ENCODE results near the gene KIF5B. TPM values are rescaled to one million over a fixed set of nuclear protein-coding genes. Genes with fewer than 3 reads are reported as not detected.
A peak's percentile ranks its signal among the peaks of the same experiment; 100 is the strongest.
"Not testable (repeated sequence)": the region's sequence is repeated elsewhere in the genome, so short reads cannot be mapped to it uniquely, and the experiment has no call there.

KIF5B gene
- total and polyA plus RNA-seq, 5 donors from 2014 or later: 20.9 to 69.0 (median 26.6) TPM

- DNase-seq (no peak), ATAC-seq (ENCODE audit: low read depth in 2 of 2) (no peak)
- Mint-ChIP-seq H3K4me1 (peaks cover 0 to 6% (median 3%) of the 10 kb centered on the region in 4 donors), H3K9me3 (peaks cover 0 to 3% (median 0%) of the 10 kb centered on the region in 7 donors), H3K36me3 (peaks cover 3% of the 10 kb centered on the region), H3K27ac (no peak overlapping the region), H3K27me3 (no peaks in the 10 kb centered on the region), H3K4me3 (no peak overlapping the region)
- Histone ChIP-seq H3K36me3 (ENCODE audit: control insufficient read depth, insufficient read depth, low read length) (no peaks in the 10 kb centered on the region), H3K4me3 (ENCODE audit: low read depth, low read length) (no peak overlapping the region), H3K4me1 (ENCODE audit: control insufficient read depth, insufficient read depth, low read length, poor library complexity, severe bottlenecking) (no peaks in the 10 kb centered on the region), H3K27ac (ENCODE audit: insufficient read depth, low read length, poor library complexity, severe bottlenecking) (no peak overlapping the region), H3K9me3 (ENCODE audit: control insufficient read depth in 2 of 2, low read length in 2 of 2) (no peaks in the 10 kb centered on the region), H3K27me3 (ENCODE audit: control insufficient read depth, insufficient read depth, low read length) (no peaks in the 10 kb centered on the region)
Measured at GRCh38 chr10:31990937-31991336, 65.3 kb downstream of the KIF5B start.

GRCh38 chr10:31987786-31988185 lies 68.4 kb downstream of the KIF5B start:
- H3K9me3 ChIP-seq (ENCODE audit: control insufficient read depth in 2 of 2, low read length in 2 of 2); DNase-seq; H3K27ac ChIP-seq (ENCODE audit: insufficient read depth, low read length, poor library complexity, severe bottlenecking); H3K36me3 ChIP-seq (ENCODE audit: control insufficient read depth, insufficient read depth, low read length); H3K4me3 Mint-ChIP-seq; ATAC-seq (ENCODE audit: low read depth in 2 of 2); H3K27me3 Mint-ChIP-seq; H3K4me3 ChIP-seq (ENCODE audit: low read depth, low read length); H3K9me3 Mint-ChIP-seq; H3K36me3 Mint-ChIP-seq; H3K27ac Mint-ChIP-seq; H3K27me3 ChIP-seq (ENCODE audit: control insufficient read depth, insufficient read depth, low read length); H3K4me1 Mint-ChIP-seq; H3K4me1 ChIP-seq (ENCODE audit: control insufficient read depth, insufficient read depth, low read length, poor library complexity, severe bottlenecking): not testable (repeated sequence)

GRCh38 chr10:31982111-31982510 lies 74.1 kb downstream of the KIF5B start:
- Histone ChIP-seq H3K9me3 (ENCODE audit: control insufficient read depth in 2 of 2, low read length in 2 of 2) (peaks cover 0 to 3% of the 10 kb centered on the region in 2 experiments), H3K36me3 (ENCODE audit: control insufficient read depth, insufficient read depth, low read length) (no peaks in the 10 kb centered on the region), H3K27ac (ENCODE audit: insufficient read depth, low read length, poor library complexity, severe bottlenecking) (no peak overlapping the region), H3K4me3 (ENCODE audit: low read depth, low read length) (no peak overlapping the region), H3K27me3 (ENCODE audit: control insufficient read depth, insufficient read depth, low read length) (no peaks in the 10 kb centered on the region), H3K4me1 (ENCODE audit: control insufficient read depth, insufficient read depth, low read length, poor library complexity, severe bottlenecking) (peaks cover 9% of the 10 kb centered on the region)
- H3K9me3 Mint-ChIP-seq: peaks cover 0 to 4% (median 2%) of the 10 kb centered on the region in 7 donors
- H3K27ac Mint-ChIP-seq: no peak overlapping the region
- H3K27me3 Mint-ChIP-seq: peaks cover 5% of the 10 kb centered on the region
- ATAC-seq (ENCODE audit: low read depth in 2 of 2): no peak
- no peak overlapping the region for H3K4me3 Mint-ChIP-seq
- DNase-seq: no peak
- peaks cover 6 to 11% (median 8%) of the 10 kb centered on the region in 4 donors for H3K4me1 Mint-ChIP-seq
- no peaks in the 10 kb centered on the region for H3K36me3 Mint-ChIP-seq

- Mint-ChIP-seq H3K36me3 (no peaks in the 10 kb centered on the region), H3K4me1 (peaks cover 9 to 21% (median 11%) of the 10 kb centered on the region in 4 donors), H3K27me3 (peaks cover 2% of the 10 kb centered on the region), H3K27ac (no peak overlapping the region), H3K4me3 (no peak overlapping the region), H3K9me3 (peaks cover 0 to 4% (median 2%) of the 10 kb centered on the region in 7 donors)
- no peaks in the 10 kb centered on the region for H3K36me3 ChIP-seq (ENCODE audit: control insufficient read depth, insufficient read depth, low read length)
- H3K27me3 ChIP-seq (ENCODE audit: control insufficient read depth, insufficient read depth, low read length): no peaks in the 10 kb centered on the region
- no peak for DNase-seq
- peaks cover 0 to 3% of the 10 kb centered on the region in 2 experiments for H3K9me3 ChIP-seq (ENCODE audit: control insufficient read depth in 2 of 2, low read length in 2 of 2)
- peaks cover 10% of the 10 kb centered on the region for H3K4me1 ChIP-seq (ENCODE audit: control insufficient read depth, insufficient read depth, low read length, poor library complexity, severe bottlenecking)
- H3K4me3 ChIP-seq (ENCODE audit: low read depth, low read length): no peak overlapping the region
- ATAC-seq (ENCODE audit: low read depth in 2 of 2): no peak
- H3K27ac ChIP-seq (ENCODE audit: insufficient read depth, low read length, poor library complexity, severe bottlenecking): no peak overlapping the region
Measured at GRCh38 chr10:31980471-31980870, 75.8 kb downstream of the KIF5B start.

GRCh38 chr10:31979071-31979470 lies 77.2 kb downstream of the KIF5B start:
- ATAC-seq (ENCODE audit: low read depth in 2 of 2); H3K4me3 ChIP-seq (ENCODE audit: low read depth, low read length); H3K4me3 Mint-ChIP-seq; H3K9me3 ChIP-seq (ENCODE audit: control insufficient read depth in 2 of 2, low read length in 2 of 2); H3K36me3 ChIP-seq (ENCODE audit: control insufficient read depth, insufficient read depth, low read length); H3K27ac ChIP-seq (ENCODE audit: insufficient read depth, low read length, poor library complexity, severe bottlenecking); DNase-seq; H3K27ac Mint-ChIP-seq; H3K9me3 Mint-ChIP-seq; H3K27me3 ChIP-seq (ENCODE audit: control insufficient read depth, insufficient read depth, low read length); H3K4me1 ChIP-seq (ENCODE audit: control insufficient read depth, insufficient read depth, low read length, poor library complexity, severe bottlenecking); H3K27me3 Mint-ChIP-seq; H3K36me3 Mint-ChIP-seq: not testable (repeated sequence)
- peaks cover 9 to 28% (median 11%) of the 10 kb centered on the region in 4 donors for H3K4me1 Mint-ChIP-seq

GRCh38 chr10:31978156-31978483 lies 78.1 kb downstream of the KIF5B start:
- H3K36me3 Mint-ChIP-seq: no peaks in the 10 kb centered on the region
- no peaks in the 10 kb centered on the region for H3K36me3 ChIP-seq (ENCODE audit: control insufficient read depth, insufficient read depth, low read length)
- H3K27ac Mint-ChIP-seq: no peak overlapping the region
- H3K27ac ChIP-seq (ENCODE audit: insufficient read depth, low read length, poor library complexity, severe bottlenecking): no peak overlapping the region
- DNase-seq (no peak), ATAC-seq (ENCODE audit: low read depth in 2 of 2) (no peak)
- H3K4me3 ChIP-seq (ENCODE audit: low read depth, low read length): no peak overlapping the region
- H3K9me3 ChIP-seq (ENCODE audit: control insufficient read depth in 2 of 2, low read length in 2 of 2): peaks cover 0 to 3% of the 10 kb centered on the region in 2 experiments
- H3K27me3 ChIP-seq (ENCODE audit: control insufficient read depth, insufficient read depth, low read length): no peaks in the 10 kb centered on the region
- no peak overlapping the region for H3K4me3 Mint-ChIP-seq
- H3K4me1 ChIP-seq (ENCODE audit: control insufficient read depth, insufficient read depth, low read length, poor library complexity, severe bottlenecking): peaks cover 10% of the 10 kb centered on the region
- H3K9me3 Mint-ChIP-seq: peaks cover 0 to 4% (median 1%) of the 10 kb centered on the region in 7 donors
- H3K27me3 Mint-ChIP-seq: no peaks in the 10 kb centered on the region
- peaks cover 9 to 28% (median 11%) of the 10 kb centered on the region in 4 donors for H3K4me1 Mint-ChIP-seq

GRCh38 chr10:31977440-31978155 lies 78.6 kb downstream of the KIF5B start:
- H3K4me1 Mint-ChIP-seq: peaks cover 9 to 28% (median 11%) of the 10 kb centered on the region in 4 donors
- peak in 1 of 3 donors; percentile 13 for DNase-seq
- H3K4me3 Mint-ChIP-seq: no peak overlapping the region
- H3K27me3 Mint-ChIP-seq: no peaks in the 10 kb centered on the region
- Histone ChIP-seq H3K4me3 (ENCODE audit: low read depth, low read length) (peak overlapping the region; percentile 42), H3K36me3 (ENCODE audit: control insufficient read depth, insufficient read depth, low read length) (no peaks in the 10 kb centered on the region), H3K27me3 (ENCODE audit: control insufficient read depth, insufficient read depth, low read length) (no peaks in the 10 kb centered on the region), H3K4me1 (ENCODE audit: control insufficient read depth, insufficient read depth, low read length, poor library complexity, severe bottlenecking) (peaks cover 10% of the 10 kb centered on the region), H3K27ac (ENCODE audit: insufficient read depth, low read length, poor library complexity, severe bottlenecking) (no peak overlapping the region), H3K9me3 (ENCODE audit: control insufficient read depth in 2 of 2, low read length in 2 of 2) (peaks cover 0 to 3% of the 10 kb centered on the region in 2 experiments)
- no peaks in the 10 kb centered on the region for H3K36me3 Mint-ChIP-seq
- peaks cover 0 to 4% (median 1%) of the 10 kb centered on the region in 7 donors for H3K9me3 Mint-ChIP-seq
- H3K27ac Mint-ChIP-seq: no peak overlapping the region
- ATAC-seq (ENCODE audit: low read depth in 2 of 2): peak in 1 of 2 donors; percentile 28

GRCh38 chr10:31975157-31975765 lies 81.0 kb downstream of the KIF5B start:
- Mint-ChIP-seq H3K27ac (no peak overlapping the region), H3K36me3 (no peaks in the 10 kb centered on the region), H3K4me1 (peaks cover 9 to 28% (median 11%) of the 10 kb centered on the region in 4 donors), H3K4me3 (no peak overlapping the region), H3K9me3 (peaks cover 0 to 2% (median 0%) of the 10 kb centered on the region in 7 donors), H3K27me3 (no peaks in the 10 kb centered on the region)
- Histone ChIP-seq H3K4me1 (ENCODE audit: control insufficient read depth, insufficient read depth, low read length, poor library complexity, severe bottlenecking) (peaks cover 10% of the 10 kb centered on the region), H3K27ac (ENCODE audit: insufficient read depth, low read length, poor library complexity, severe bottlenecking) (no peak overlapping the region), H3K9me3 (ENCODE audit: control insufficient read depth in 2 of 2, low read length in 2 of 2) (no peaks in the 10 kb centered on the region), H3K4me3 (ENCODE audit: low read depth, low read length) (no peak overlapping the region), H3K27me3 (ENCODE audit: control insufficient read depth, insufficient read depth, low read length) (no peaks in the 10 kb centered on the region), H3K36me3 (ENCODE audit: control insufficient read depth, insufficient read depth, low read length) (no peaks in the 10 kb centered on the region)
- DNase-seq: no peak
- no peak for ATAC-seq (ENCODE audit: low read depth in 2 of 2)

Data from CD4-positive, CD25-positive, alpha-beta regulatory T cell (primary cell).